WI38 (cell line): Measurements from ENCODE around the gene CYP4F11.
"Not testable (repeated sequence)": the region's sequence is repeated elsewhere in the genome, so short reads cannot be mapped to it uniquely, and the experiment has no call there.

Source experiments
- H3K4me3 ChIP-seq: 2 replicates; pipeline ENCODE4 v1.5.1; 2011; ENCODE audit warnings: low read depth, mild to moderate bottlenecking, control low read depth, low read length
- TF ChIP-seq, protein P1 (sequence below): IDR thresholded peaks from 2 replicates; pipeline ENCODE4 v1.5.1; 2012; ENCODE audit warnings: low read depth, mild to moderate bottlenecking, control low read depth, low read length

The CYP4F11 gene

DNA sequence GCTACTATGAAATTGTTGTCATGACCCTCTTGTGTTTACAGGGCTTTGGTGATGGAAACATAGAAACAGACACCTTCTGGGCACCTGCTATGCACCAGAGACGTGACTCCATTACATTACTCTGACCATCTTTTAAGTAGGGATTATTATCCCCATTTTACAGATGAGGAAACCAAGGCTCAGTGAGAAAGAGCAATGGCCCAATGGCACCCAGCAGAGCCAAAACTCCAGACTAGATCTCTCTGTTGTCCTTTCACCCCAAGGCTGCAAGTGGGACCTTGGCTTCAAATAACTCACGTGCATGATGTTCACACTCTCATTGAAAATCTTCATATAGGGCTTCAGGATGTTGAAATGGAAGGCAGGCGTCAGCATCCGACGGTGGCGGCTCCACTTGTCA, 42.3 kb downstream of the CYP4F11 start:
- TF ChIP-seq, protein P1, sequence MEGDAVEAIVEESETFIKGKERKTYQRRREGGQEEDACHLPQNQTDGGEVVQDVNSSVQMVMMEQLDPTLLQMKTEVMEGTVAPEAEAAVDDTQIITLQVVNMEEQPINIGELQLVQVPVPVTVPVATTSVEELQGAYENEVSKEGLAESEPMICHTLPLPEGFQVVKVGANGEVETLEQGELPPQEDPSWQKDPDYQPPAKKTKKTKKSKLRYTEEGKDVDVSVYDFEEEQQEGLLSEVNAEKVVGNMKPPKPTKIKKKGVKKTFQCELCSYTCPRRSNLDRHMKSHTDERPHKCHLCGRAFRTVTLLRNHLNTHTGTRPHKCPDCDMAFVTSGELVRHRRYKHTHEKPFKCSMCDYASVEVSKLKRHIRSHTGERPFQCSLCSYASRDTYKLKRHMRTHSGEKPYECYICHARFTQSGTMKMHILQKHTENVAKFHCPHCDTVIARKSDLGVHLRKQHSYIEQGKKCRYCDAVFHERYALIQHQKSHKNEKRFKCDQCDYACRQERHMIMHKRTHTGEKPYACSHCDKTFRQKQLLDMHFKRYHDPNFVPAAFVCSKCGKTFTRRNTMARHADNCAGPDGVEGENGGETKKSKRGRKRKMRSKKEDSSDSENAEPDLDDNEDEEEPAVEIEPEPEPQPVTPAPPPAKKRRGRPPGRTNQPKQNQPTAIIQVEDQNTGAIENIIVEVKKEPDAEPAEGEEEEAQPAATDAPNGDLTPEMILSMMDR: no peak
- no peak overlapping the region for H3K4me3 ChIP-seq

- H3K4me3 ChIP-seq: no peak overlapping the region
- TF ChIP-seq, protein P1: no peak
Observed at GRCh38 chr19:15891434-15891833, 42.9 kb downstream of the CYP4F11 start.

GRCh38 chr19:15889339-15889738, 45.0 kb downstream of the CYP4F11 start:
- not testable (repeated sequence) for H3K4me3 ChIP-seq

DNA sequence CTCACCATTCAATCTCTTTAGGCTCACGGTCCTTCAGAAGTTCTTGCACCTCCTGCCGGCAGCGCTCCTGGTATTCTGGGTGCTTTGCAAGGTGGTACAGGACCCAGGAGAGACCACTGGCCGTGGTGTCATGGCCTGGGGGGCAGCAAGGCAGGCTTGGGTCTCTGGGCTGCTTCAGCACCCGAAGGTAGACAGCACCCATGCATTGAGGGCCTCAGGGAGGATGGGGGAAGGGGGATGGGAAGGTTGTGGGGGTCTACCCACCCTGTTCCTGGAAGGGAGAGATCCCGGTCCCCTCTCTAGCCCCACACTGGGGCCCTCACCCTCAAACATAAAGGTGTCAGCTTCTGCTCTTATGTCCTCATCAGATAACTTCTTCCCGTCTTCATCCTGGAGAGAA, 48.4 kb downstream of the CYP4F11 start:
- TF ChIP-seq, protein P1: no peak
- no peak overlapping the region for H3K4me3 ChIP-seq

- no peak overlapping the region for H3K4me3 ChIP-seq
- TF ChIP-seq, protein P1: no peak
Observed at GRCh38 chr19:15885167-15885566, 49.2 kb downstream of the CYP4F11 start.

- not testable (repeated sequence) for H3K4me3 ChIP-seq
Observed at GRCh38 chr19:15883329-15883728, 51.0 kb downstream of the CYP4F11 start.

DNA sequence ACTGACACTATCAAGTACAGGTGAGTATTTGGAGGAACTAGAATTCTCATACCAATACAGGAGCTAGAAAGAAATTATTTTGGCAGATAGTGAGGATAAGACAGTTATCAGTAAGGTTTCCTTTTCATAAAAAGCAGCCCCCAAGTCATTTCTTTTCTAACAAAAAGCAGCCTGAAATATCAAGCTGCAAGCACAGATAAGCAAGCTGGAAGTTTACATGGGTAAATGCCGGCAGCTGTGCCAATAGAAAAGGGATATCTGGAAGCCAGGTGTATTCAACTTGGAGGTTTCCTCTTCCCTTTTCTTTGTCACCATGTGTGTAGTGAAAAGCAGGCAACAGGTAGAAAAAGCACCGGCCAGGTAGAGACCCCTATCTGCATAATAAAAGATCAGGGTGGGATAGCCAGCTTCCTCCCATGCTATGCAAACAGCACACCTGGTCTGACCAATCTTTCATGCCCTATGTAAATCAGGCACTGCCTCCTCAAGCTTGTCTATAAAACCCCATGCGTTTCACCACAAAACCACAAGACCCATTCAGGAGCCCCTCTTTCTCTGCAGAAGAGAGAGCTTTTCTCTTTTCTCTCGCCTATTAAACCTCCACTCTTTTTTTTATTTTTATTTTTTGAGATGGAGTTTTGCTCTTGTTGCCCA, 59.4 kb downstream of the CYP4F11 start:
- no peak overlapping the region for H3K4me3 ChIP-seq
- TF ChIP-seq, protein P1: no peak

- not testable (repeated sequence) for H3K4me3 ChIP-seq
Observed at GRCh38 chr19:15873771-15874170, 60.6 kb downstream of the CYP4F11 start.

DNA sequence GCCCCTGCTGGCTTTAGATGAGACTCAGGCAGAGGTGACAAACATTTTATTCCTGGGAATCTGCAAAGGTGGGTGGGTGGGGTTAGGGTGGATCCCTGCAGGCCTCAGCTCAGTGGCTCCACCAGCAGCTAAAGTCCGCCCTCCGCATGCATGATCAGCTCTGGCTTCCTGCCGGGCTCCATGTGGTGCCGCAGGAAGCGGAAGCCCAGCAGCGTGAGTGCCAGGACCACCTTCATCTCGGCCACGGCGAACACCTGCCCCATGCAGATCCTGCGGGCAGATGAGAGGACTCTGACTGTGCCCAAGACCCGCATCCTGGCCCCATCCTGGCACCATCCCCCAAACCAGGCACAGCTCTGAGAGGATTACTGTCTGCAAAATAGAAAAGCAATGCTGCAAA, 62.8 kb downstream of the CYP4F11 start:
- TF ChIP-seq, protein P1: no peak
- no peak overlapping the region for H3K4me3 ChIP-seq
